AG04449 (cell line): ENCODE measurements around the gene RHOV.

Source experiments
- CTCF ChIA-PET: fragments of 350-600 bp; formaldehyde crosslinking; extraction: SDS; loops from one replicate; lab custom pipeline; 2021; ENCODE audit warnings: antibody characterized with exemption; lab: Yijun Ruan, JAX
- POLR2A ChIA-PET: fragments of 400-600, 350-600 bp; formaldehyde crosslinking; extraction: SDS; loops from one replicate; lab custom pipeline; 2020; ENCODE audit warnings: antibody characterized with exemption, inconsistent platforms; lab: Yijun Ruan, JAX
- DNase-seq: peaks from one replicate; pipeline ENCODE4 v3.0.0-alpha.2; 2010; ENCODE audit warnings: low read depth, low spot score
- H3K4me3 ChIP-seq: 2 replicates; pipeline ENCODE4 v1.5.1; 2011; ENCODE audit warnings: low read depth, mild to moderate bottlenecking, control low read depth, low read length
- TF ChIP-seq, protein P1 (sequence below): IDR thresholded peaks from one replicate; pipeline ENCODE4 v1.5.1; 2011; ENCODE audit warnings: mild to moderate bottlenecking, moderate library complexity, low read length, control low read depth, inconsistent platforms; ENCODE audit not compliant: insufficient read depth; ENCODE audit errors: missing control alignments

RHOV gene

DNA sequence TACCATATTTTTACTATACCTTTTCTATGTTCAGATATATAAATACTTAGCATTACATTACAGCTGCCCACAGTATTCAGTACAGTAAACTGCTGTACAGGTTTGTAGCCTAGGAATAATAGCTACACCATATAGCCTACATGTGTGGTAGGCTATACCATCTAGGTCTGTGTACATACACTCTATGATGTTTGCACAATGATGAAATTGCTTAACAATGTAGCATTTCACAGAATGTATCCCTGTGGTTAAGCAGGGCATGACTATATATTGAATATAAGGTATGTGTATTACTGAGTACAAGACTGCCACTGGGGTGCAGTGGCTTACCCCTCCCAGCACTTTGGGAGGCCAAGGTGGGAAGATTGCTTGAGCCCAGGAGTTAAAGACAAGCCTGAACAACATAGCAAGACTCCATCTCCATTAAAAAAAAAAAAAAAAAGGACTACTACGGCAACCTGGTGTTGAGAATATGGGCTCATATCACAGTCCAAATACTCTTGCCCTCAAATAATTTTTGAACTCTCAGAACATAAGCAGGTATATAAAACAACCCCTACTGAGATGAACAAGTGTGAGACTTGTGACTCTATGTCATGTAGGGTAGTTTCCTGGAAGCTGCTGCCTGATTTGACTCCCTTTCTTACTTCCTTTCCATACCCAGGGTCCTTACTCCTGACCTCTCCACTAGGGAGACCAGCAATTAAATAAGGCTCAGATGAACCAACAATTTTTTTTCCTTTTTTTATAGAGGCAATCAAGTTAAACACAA is 50.3 kb downstream of the RHOV start:
- no peak for DNase-seq
- TF ChIP-seq, protein P1, sequence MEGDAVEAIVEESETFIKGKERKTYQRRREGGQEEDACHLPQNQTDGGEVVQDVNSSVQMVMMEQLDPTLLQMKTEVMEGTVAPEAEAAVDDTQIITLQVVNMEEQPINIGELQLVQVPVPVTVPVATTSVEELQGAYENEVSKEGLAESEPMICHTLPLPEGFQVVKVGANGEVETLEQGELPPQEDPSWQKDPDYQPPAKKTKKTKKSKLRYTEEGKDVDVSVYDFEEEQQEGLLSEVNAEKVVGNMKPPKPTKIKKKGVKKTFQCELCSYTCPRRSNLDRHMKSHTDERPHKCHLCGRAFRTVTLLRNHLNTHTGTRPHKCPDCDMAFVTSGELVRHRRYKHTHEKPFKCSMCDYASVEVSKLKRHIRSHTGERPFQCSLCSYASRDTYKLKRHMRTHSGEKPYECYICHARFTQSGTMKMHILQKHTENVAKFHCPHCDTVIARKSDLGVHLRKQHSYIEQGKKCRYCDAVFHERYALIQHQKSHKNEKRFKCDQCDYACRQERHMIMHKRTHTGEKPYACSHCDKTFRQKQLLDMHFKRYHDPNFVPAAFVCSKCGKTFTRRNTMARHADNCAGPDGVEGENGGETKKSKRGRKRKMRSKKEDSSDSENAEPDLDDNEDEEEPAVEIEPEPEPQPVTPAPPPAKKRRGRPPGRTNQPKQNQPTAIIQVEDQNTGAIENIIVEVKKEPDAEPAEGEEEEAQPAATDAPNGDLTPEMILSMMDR, result no peak
- ChIA-PET CTCF (interaction anchor here (0.7 to 3.2 kb wide), 3 partner anchors 33 to 35 kb away, joined by 3 to 12 read pairs (median 3); no protein-coding TSS in a partner anchor), POLR2A (no interaction called here)
- no peak overlapping the region for H3K4me3 ChIP-seq
